ENCODE data around the gene EXOC6B.

Gene EXOC6B

DNA sequence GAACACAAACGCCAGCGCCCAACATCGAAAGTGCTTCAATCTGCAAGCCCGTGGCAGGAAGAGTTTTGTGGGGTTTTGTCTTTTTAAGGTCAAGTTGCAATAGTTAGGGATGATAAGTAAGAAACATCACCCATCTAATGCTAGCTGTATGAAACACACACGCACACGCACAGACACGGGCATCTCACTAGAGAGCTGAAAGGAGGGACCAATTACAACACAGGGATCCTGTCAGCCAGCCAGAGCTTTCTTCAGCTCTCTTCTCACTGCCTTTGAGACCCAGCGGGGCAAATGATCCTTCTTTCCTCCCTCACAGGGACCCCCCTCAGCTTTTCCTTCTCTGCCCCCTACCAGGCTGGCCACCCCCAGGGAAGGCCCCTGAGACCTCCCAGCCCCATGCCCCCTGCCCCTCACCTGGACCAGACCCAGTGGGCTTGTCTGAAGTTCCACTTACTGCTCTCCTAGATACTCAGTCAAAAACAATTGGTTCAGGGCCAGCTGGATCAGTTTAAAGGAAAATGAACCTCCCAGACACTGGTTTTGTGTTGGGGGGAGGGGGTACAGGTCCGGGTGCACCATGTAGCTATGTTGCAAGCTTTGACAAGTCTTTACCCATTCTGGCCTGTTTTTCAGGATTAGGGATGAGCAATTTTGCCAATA is 696.0 kb downstream of the EXOC6B start:
- DNase-seq = no peak

DNA sequence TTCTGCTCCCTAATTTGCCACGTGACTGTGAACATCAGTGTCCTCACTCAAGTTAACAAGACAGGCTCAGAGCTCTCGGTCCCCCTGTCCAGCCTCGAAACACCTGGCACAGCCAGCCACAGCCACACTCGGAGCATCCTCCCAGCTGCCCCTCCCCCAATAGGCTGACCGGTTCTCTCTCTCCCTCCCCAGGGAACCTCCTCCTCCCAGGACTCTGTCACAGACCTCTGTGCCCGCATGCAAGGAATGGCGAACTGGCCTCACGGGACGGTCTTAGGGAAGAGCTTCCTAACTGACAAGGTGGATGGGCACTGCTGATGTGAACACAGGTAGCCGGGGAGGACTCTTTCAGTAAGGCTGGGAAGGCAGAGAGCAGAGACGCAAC is 697.0 kb downstream of the EXOC6B start:
- DNase-seq = no peak

DNA sequence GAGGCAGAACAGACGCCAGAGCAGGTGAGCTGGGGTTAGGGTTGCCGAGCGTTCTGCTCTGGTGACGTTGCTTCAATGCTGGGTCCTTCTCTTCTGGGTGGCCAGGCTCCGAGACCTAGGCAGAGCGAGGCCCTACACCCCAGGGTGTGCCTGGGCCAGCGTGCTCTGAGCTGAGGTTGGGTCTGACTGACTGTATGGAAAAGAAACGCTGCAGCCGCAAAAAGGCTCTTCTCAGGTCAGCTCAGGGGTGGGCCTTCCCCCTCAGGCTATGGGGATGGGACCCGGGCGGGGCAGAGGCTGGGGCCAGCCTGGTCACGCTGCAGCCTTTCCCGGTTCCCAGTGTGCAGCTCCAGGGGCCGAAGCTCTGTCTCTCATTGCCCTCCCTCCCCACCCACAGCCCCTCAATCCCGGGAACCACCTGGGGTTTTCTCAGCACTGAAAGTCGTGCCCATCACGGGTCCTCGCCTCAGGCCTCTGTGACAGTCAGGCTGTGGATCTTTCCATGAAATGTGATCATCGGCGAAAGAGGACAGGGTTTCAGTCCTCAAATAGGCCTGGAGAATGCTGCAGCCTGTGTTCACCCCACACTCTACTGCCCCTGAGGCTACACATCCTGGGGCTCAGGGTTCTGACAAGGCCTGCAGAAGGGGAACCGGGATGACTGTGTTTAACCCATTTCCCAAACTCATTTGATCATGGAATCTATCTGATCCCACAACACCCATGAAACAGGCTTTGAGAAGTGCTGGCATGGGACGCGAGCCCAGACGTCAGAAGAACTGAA is 697.6 kb downstream of the EXOC6B start:
- no peak for DNase-seq

DNA sequence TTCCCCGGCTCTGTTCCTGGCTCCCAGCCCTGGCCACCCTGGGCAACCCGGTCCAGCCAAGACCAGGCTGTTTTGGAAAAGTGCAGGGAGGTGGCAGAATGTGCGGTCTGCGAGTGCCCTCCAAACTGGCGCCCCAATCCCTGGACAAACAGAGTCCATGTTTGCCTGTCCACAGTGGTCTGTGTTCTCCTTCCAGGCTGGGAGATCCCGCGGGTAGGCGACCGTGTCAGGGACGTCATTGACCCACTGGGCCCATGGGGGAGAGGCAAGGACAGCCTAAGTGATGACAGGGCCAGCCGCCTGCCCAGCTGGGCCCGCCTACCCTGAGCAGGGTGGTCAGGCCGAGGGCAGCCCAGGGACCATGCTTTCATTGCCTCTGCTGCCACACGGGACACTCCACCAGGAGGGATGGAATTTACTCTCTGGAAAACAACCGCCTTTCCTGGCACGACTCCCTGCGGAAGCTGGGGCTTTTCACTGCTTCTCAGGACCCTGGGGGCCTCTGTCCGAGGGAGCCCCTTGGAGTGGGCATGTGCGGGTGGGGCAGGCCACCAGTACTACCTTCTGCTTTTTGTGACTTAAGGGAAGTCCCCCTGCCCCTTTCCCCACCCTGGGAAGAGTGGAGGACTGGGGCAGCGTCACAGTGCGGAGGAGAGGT is 698.3 kb downstream of the EXOC6B start:
- DNase-seq = no peak

DNA sequence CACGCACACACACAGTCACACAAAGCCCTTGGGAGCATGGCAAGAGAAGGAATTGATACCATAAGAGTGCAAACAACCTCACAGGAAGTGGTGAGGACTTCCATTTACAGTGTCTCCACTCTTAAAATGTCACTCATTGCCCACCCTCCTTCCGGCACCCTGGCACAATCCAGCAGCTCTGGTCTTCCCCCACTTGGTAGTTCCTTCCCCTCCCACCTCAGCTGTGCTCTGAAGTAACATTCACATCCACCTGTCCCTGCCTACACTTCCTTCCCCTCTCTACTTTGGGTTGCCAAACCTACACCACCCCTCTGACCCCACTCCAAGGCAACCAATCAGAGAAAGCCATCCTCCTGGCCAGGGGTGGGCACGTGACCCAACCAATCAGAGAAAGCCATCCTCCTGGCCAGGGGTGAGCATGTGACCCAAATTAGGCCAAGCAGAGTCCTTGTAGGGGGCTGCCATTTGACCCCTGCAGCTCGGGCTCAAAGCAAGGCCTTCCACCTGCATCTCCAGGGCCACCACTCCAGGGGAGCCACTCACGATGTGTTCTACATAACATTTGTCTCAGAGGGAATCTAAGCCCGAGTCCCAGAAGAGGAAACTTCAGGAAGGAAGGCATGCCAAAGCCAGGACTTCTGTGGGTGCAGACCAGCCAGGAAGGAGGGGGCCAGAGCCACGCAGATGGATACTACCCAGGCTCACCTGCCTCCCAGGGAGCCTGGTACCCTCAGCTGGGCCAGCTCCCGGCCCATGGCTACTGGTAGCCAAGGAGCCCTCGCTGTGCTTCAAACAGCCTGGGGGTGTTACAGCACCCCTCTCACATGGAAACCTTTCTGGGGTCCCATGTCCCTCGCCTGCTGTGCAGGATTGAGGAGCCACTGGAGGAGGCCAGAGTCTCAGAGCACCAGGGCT is 699.4 kb downstream of the EXOC6B start:
- DNase-seq = no peak
